ENCODE data around the gene USP11. TPM values are rescaled to one million over a fixed set of nuclear protein-coding genes. Genes with fewer than 3 reads are reported as not detected.

The USP11 gene
- total RNA-seq, 1 experiment from 2014 or later = 36.4 TPM

GRCh38 chrX:47224266-47224895 is 8.4 kb upstream of the USP11 start:
- DNase-seq (ENCODE audit: low read depth) = no peak

- DNase-seq (ENCODE audit: low read depth) = no peak
Observed at GRCh38 chrX:47224896-47225290, 7.9 kb upstream of the USP11 start.

- DNase-seq (ENCODE audit: low read depth) = no peak
Observed at GRCh38 chrX:47226071-47226470, 6.7 kb upstream of the USP11 start.

DNA sequence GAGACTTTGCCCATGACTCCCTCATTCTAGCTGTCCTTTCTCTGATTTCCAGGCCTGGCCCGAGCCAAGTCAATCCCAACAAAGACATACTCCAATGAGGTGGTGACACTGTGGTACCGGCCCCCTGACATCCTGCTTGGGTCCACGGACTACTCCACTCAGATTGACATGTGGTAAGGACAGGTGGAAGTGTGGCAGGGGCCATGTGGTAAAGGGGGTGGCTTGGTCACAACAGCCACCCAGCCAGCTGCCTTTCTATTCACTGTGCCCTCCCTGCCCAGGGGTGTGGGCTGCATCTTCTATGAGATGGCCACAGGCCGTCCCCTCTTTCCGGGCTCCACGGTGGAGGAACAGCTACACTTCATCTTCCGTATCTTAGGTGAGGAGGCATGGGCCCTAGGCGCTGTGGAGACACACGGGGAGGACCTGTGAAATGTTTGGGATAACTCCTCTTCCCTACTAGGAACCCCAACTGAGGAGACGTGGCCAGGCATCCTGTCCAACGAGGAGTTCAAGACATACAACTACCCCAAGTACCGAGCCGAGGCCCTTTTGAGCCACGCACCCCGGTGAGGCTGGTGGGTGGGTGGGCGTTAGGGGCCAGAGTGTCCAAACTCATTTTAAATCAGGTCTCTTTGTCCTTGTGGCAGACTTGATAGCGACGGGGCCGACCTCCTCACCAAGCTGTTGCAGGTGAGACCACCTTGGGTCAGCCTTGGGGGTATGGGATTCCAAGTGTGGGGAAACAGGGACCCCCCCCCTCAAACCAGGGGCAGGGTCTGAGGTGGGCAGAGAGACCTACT is 6.1 kb upstream of the USP11 start:
- DNase-seq (ENCODE audit: low read depth) = no peak

DNA sequence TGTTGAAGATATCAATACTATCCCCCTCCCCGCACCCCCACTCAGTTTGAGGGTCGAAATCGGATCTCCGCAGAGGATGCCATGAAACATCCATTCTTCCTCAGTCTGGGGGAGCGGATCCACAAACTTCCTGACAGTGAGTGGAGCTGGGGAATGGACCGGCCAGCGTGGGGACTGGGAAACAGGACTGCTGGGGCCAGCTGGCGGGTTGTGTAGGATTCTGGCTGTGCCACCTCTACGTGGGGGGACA is 5.5 kb upstream of the USP11 start:
- DNase-seq (ENCODE audit: low read depth) = no peak

DNA sequence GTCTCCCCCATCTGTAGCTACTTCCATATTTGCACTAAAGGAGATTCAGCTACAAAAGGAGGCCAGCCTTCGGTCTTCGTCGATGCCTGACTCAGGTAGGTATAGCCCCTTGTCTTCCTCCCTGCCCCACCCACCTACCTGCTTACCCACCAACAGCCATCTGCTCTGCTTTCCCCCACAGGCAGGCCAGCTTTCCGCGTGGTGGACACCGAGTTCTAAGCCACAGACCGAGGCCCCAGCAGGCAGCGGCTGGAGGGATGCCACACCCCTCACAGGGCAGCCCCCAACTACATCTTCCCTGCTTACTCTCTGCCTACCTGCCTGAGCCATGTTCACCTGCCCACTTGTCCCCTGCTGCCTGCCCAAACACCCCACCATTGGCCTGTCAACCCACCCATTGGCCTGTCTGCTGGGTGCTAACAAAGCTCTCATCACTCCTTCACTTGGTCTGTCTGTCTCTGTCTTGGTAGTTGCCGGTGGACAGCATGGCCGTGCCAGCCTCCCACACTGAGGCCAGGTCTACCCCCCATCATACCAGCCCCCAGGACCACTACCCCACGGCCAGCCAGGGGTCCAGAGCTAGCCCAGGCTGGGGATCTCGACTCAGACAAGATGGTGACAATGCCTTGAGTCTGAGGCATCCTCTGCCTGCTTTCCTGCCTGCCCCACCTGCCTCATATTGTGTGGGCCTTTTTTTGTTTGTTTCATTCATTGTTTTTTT is 4.1 kb upstream of the USP11 start:
- DNase-seq (ENCODE audit: low read depth) = no peak

- no peak for DNase-seq (ENCODE audit: low read depth)
Observed at GRCh38 chrX:47229427-47229826, 3.4 kb upstream of the USP11 start.

GRCh38 chrX:47230136-47230868 is 2.5 kb upstream of the USP11 start:
- no peak for DNase-seq (ENCODE audit: low read depth)

DNA sequence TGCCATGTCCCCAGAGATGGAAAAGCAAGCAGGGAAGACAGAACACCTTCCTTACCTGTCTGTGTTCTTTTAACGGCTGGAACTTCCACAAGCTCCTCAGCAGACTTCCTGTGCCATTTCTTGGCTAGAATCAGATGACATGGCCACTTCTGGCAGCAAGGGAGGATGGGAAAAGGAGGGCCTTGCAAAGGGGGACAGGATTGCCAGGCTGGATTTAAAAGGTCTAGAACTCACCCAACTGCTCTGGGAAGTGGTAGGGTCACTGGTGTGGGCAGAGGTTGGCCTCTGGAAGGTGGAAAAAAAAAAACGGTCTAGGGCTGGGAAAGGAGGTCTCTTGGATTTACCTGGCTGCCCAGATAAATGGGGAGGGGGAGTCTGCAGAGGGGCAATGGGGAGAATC is 1.6 kb upstream of the USP11 start:
- no peak for DNase-seq (ENCODE audit: low read depth)

GRCh38 chrX:47232197-47232802 is 509 bp upstream of the USP11 start:
- no peak for DNase-seq (ENCODE audit: low read depth)

DNA sequence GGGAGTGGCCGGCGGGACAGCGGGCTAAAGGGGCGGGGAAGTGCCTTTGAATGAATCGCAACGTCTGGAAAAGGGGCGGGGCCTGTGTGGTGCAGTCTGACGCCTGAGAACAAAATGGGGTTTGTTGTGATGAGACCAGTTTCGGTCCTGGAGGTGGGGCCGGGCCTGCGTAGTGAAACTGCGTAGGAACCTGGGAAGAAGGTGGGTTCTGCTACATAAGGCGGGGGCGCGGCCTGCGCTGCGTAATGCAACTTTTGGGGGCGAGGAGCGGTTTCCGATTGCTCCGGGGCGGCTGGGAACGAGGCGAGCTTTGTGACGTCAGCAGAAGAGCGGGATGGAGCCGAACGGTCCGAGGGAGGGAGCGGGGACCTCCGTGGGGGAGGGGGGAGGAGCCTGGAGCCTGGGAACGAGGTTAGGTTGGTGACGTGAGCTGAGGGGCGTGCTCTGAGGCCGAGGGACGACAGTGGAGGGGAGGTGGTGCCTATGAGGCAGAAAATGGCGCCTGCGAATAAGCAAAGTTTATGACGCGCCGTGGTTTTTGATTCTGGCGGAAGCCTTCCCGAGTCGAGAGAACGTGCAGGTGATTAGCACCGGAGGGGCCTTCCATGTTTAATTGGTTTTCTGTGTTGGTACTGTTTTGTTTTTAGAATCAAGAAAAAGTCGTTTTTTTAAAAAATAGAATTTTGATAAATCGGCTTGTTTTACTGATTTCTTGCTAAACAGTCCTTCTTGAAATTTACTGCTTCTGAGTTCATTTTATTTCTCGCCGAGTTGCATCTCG is 714 bp downstream of the USP11 start:
- peak; percentile 98 for DNase-seq (ENCODE audit: low read depth)

DNA sequence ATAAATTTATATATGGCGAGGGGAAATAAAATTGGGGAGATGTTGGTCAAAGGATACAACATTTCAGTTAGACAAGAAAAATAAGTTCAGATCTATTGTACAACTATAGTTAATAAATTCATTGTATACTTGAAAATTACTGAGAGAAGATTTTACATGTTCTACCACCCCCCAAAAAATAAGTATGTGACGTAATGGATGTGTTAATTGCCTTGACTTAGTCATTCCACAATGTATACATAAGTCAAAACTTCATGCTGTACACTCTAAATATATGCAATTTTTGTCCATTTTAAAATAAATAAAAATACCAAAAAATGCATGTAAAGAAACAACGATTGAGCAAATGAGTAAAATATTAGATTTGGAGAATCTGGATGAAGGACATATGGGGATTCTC is 1.8 kb downstream of the USP11 start:
- no peak for DNase-seq (ENCODE audit: low read depth)

DNA sequence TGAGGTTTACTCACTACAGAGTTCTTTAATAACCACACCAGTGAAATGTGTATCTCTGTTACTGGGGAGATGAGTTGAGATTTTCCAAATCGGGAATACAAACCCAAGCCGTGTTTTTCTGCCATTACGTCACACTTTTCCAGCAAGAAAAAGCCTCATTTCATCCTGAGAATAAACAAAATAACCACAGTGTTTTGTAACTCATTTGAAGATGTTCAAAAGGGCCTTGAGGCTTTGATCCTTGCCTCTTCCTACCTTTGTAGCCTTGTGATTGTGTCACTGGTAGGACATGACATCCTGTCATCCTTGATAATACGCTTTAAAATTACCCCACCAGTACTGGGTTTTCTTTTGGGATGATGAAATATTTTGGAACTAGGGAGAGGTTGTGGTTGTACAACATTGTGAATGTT is 2.9 kb downstream of the USP11 start:
- DNase-seq (ENCODE audit: low read depth) = peak; percentile 66

DNA sequence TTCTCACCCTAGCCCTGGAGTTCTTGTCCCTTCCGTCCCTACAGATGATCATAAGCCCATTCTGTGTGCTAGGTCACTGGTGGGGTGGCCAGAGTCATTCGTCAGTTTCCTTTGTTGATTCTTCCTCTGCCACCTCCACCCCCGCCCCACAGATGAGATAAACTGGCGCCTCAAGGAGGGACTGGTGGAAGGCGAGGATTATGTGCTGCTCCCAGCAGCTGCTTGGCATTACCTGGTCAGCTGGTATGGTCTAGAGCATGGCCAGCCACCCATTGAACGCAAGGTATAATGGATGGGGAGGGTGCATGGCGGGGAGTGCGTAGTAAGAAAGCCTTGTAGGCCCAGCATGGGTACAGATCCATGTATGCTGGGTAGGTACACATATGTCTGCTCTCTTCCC is 6.4 kb downstream of the USP11 start:
- no peak for DNase-seq (ENCODE audit: low read depth)

DNA sequence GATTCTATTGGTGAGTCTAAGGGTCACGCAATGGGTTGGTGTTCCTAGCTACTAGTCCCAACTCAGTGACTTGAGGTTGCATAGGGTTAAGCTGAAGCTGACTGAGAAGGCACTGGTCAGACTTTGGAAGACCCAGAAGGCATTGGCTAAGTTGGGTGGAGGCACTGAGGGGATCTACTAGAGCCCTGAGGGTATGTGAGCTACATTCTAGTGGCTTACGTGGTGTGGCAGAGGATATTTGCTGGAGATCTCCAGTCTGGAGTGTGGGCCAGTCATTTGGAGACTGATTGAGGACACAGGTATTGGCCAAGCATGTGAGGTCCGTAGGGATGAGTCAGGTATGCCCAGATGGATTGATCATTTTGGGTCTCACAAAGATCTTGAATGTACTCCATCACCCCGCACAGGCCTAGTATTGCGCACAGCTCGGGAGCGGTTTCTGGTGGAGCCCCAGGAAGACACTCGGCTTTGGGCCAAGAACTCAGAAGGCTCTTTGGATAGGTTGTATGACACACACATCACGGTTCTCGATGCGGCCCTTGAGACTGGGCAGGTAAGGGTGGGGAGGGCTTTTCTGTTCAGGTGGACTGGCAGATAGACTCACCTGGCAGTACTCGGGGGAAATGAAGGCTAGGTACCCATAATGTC is 7.2 kb downstream of the USP11 start:
- DNase-seq (ENCODE audit: low read depth) = no peak

DNA sequence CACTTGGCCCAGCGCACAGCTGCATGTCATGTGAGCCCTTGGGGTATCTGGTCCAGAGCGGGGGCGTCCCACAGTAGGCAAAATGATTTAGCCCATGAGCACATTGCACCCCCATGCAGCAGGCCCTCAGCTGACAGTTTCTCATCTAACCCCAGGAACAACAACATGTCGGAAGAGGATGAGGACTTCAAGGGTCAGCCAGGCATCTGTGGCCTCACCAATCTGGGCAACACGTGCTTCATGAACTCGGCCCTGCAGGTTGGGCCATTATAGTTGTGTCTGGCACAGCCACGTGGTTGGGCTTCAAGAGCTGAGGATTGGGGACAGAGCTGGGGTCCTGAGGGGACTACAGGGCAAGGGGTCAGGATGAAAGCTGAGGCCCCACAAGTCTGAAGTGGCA is 7.8 kb downstream of the USP11 start:
- no peak for DNase-seq (ENCODE audit: low read depth)

- no peak for DNase-seq (ENCODE audit: low read depth)
Observed at GRCh38 chrX:47241201-47242011, 8.6 kb downstream of the USP11 start.

GRCh38 chrX:47242321-47242720 is 9.5 kb downstream of the USP11 start:
- DNase-seq (ENCODE audit: low read depth) = no peak

DNA sequence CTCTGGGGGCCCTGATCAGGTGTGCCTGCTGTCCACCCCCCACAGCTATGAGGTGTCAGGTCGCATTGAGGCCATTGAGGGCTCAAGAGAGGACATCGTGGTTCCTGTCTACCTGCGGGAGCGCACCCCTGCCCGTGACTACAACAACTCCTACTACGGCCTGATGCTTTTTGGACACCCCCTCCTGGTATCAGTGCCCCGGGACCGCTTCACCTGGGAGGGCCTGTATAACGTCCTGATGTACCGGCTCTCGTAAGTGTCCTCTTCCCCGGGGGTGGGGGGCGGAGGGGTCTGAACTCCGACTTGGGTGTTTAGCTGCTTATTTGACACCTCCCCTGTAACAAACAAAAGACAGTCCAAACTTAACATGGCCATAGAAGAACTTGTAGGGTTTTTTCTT is 10.5 kb downstream of the USP11 start:
- no peak for DNase-seq (ENCODE audit: low read depth)

DNA sequence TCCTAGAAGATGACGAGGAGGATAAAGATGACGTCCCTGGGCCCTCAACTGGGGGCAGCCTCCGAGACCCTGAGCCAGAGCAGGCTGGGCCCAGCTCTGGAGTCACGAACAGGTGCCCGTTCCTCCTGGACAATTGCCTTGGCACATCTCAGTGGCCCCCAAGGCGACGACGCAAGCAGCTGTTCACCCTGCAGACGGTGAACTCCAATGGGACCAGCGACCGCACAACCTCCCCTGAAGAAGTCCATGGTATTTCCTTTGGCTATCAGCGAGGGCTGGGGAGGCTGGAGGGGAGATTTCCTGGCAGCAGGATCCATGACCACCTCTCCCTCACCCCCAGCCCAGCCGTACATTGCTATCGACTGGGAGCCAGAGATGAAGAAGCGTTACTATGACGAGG is 11.9 kb downstream of the USP11 start:
- no peak for DNase-seq (ENCODE audit: low read depth)

Data from RPMI7951 (cell line).